ENCODE results near the gene ZC3H4.

ZC3H4 gene

GRCh38 chr19:47134545-47134944 lies 21.0 kb upstream of the ZC3H4 start:
- no peak overlapping the region for H2AFZ ChIP-seq (ENCODE audit: low read length)
- H4K20me1 ChIP-seq (ENCODE audit: insufficient read depth, low read length, poor library complexity, severe bottlenecking), result peaks cover 76% of the 10 kb centered on the region
- peak overlapping the region; percentile 96 for H3K4me3 ChIP-seq (ENCODE audit: low read length, poor library complexity, severe bottlenecking)
- peak overlapping the region; percentile 95 for H3K4me2 ChIP-seq (ENCODE audit: low read depth, low read length, poor library complexity, severe bottlenecking)
- H3K36me3 ChIP-seq (ENCODE audit: insufficient read depth, low read length), result peaks cover 10% of the 10 kb centered on the region; the same call in 1 of the 2 replicates
- H3K79me2 ChIP-seq (ENCODE audit: insufficient read depth, low read length), result peaks cover 91% of the 10 kb centered on the region
- no peaks in the 10 kb centered on the region for H3F3A ChIP-seq (ENCODE audit: low read depth)
- no peaks in the 10 kb centered on the region for H3K9me2 ChIP-seq (replicated peaks; ENCODE audit: low read depth, low read length)
- no peaks in the 10 kb centered on the region for H3K9me3 ChIP-seq (ENCODE audit: insufficient read depth, low read depth, low read length)
- no peak for TF ChIP-seq EZH2phosphoT487 (IDR thresholded peaks at IDR 0.05; ENCODE audit: borderline replicate concordance)
- no peak for TF ChIP-seq CTCF (conservative IDR thresholded peaks at IDR 0.05; ENCODE audit: low read length)
- peaks cover 46% of the 10 kb centered on the region for H3K4me1 ChIP-seq (ENCODE audit: insufficient read depth, low read length, poor library complexity, severe bottlenecking)
- H3K27me3 ChIP-seq (ENCODE audit: insufficient read depth, low read length, poor library complexity, severe bottlenecking), result no peaks in the 10 kb centered on the region
- peak overlapping the region; percentile 97 for H3K9ac ChIP-seq (ENCODE audit: low read depth, low read length, poor library complexity, severe bottlenecking)

GRCh38 chr19:47133021-47133471 lies 19.5 kb upstream of the ZC3H4 start:
- Histone ChIP-seq H2AFZ (ENCODE audit: low read length) (no peak overlapping the region), H3K9ac (ENCODE audit: low read depth, low read length, poor library complexity, severe bottlenecking) (peak overlapping the region; percentile 97), H4K20me1 (ENCODE audit: insufficient read depth, low read length, poor library complexity, severe bottlenecking) (peaks cover 63% of the 10 kb centered on the region), H3K4me3 (ENCODE audit: low read length, poor library complexity, severe bottlenecking) (peak overlapping the region; percentile 96), H3K27me3 (ENCODE audit: insufficient read depth, low read length, poor library complexity, severe bottlenecking) (no peaks in the 10 kb centered on the region), H3K4me2 (ENCODE audit: low read depth, low read length, poor library complexity, severe bottlenecking) (peak overlapping the region; percentile 95), H3K9me3 (ENCODE audit: insufficient read depth, low read depth, low read length) (no peaks in the 10 kb centered on the region), H3K9me2 (replicated peaks; ENCODE audit: low read depth, low read length) (no peaks in the 10 kb centered on the region), H3K4me1 (ENCODE audit: insufficient read depth, low read length, poor library complexity, severe bottlenecking) (peaks cover 46% of the 10 kb centered on the region), H3K79me2 (ENCODE audit: insufficient read depth, low read length) (peaks cover 76% of the 10 kb centered on the region), H3F3A (ENCODE audit: low read depth) (no peaks in the 10 kb centered on the region), H3K36me3 (ENCODE audit: insufficient read depth, low read length) (peaks cover under 1% of the 10 kb centered on the region; the same call in 1 of the 2 replicates)
- TF ChIP-seq CTCF (conservative IDR thresholded peaks at IDR 0.05; ENCODE audit: low read length) (no peak), EZH2phosphoT487 (IDR thresholded peaks at IDR 0.05; ENCODE audit: borderline replicate concordance) (no peak)

- H3K9me3 ChIP-seq (ENCODE audit: insufficient read depth, low read depth, low read length), result no peaks in the 10 kb centered on the region
- H3K4me2 ChIP-seq (ENCODE audit: low read depth, low read length, poor library complexity, severe bottlenecking), result peak overlapping the region; percentile 95
- H3K9ac ChIP-seq (ENCODE audit: low read depth, low read length, poor library complexity, severe bottlenecking), result peak overlapping the region; percentile 97
- H3K4me3 ChIP-seq (ENCODE audit: low read length, poor library complexity, severe bottlenecking), result peak overlapping the region; percentile 96
- H3K79me2 ChIP-seq (ENCODE audit: insufficient read depth, low read length), result peaks cover 69% of the 10 kb centered on the region
- peaks cover 46% of the 10 kb centered on the region for H3K4me1 ChIP-seq (ENCODE audit: insufficient read depth, low read length, poor library complexity, severe bottlenecking)
- H3K9me2 ChIP-seq (replicated peaks; ENCODE audit: low read depth, low read length), result no peaks in the 10 kb centered on the region
- H4K20me1 ChIP-seq (ENCODE audit: insufficient read depth, low read length, poor library complexity, severe bottlenecking), result peaks cover 58% of the 10 kb centered on the region
- no peaks in the 10 kb centered on the region for H3K36me3 ChIP-seq (ENCODE audit: insufficient read depth, low read length)
- no peaks in the 10 kb centered on the region for H3K27me3 ChIP-seq (ENCODE audit: insufficient read depth, low read length, poor library complexity, severe bottlenecking)
- no peaks in the 10 kb centered on the region for H3F3A ChIP-seq (ENCODE audit: low read depth)
- no peak overlapping the region for H2AFZ ChIP-seq (ENCODE audit: low read length)
- TF ChIP-seq EZH2phosphoT487 (IDR thresholded peaks at IDR 0.05; ENCODE audit: borderline replicate concordance), result no peak
- TF ChIP-seq CTCF (conservative IDR thresholded peaks at IDR 0.05; ENCODE audit: low read length), result no peak
Observed at GRCh38 chr19:47132194-47132852, 18.7 kb upstream of the ZC3H4 start.

All from Loucy (cell line).